NCI-H2227 treated with DMSO at 0.1 percent for 48 hours (cell line): ENCODE results near the gene SLC66A2.
"Not testable (repeated sequence)": the region's sequence is repeated elsewhere in the genome, so short reads cannot be mapped to it uniquely, and the experiment has no call there.

Experiments
- DNase-seq: peaks from one replicate; lab custom pipeline; 2025; lab: John Stamatoyannopoulos, UW

The SLC66A2 gene

DNA sequence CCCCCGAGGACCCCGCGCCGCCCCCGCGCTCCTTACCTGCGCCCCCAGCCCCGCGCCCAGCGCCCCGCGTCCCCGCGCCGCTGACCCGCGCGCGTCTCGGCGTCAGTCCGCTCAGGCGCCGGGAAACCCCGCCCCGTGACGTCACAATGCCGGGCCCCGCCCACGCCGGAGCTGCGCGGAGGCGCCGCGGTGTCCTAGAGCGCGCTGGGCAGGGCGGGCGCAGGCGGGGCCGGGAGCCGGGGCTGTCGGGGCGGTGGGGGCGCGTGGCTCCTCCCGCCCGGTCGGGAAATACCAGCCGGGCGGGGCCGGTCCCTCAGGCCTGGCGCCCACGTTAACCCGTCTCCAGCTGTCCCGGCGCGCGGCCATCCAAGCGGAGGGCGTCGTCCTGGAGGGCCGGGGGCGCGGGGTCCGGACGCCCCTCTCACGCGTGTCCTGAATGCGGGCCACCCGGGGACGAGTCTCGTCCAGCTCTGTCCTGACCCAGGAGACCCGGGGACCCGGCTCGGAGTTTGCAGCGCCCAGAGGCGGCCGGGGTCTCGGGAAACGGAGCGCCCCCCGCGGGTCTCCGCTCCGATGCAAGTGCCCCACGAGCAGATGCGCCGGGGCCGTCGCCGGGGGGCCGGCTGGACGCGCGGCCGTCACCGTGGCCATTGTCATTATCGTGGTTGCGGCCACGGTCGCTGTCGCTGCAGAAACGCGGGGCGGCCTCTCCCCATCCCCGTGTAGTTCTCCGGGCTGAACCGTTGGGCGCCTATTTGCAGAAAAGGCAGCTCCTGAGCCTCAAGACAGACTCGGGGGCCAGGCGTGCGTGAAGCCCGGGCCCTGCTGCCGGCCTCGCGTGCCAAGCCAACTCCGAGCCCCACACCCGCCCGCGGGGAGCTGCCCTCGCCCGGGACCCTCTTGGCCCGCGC is at the start of gene SLC66A2:
Gene SLC66A2, minus strand, starts transcription at position 109 of the 911 bp plus-strand sequence. CDS start 727 bp downstream, outside the sequence.
- DNase-seq: peak; percentile 72

DNA sequence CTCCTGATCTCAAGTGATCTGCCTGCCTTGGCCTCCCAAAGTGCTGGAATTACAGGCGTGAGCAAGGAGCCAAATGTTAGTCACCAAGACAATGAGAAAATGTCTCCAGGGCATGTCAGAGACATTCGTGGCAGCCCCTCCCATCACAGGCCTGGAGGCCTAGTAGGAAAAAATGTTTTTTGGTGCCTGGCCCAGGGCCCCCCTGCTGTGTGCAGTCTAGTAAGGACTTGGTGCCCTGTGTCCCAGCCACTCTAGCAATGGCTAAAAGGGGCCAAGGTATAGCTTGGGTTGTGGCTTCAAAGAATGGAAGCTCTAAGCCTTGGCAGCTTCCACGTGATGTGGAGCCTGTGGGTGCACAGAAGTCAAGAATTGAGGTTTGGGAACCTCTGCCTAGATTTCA is 49.4 kb upstream of the SLC66A2 start:
- no peak for DNase-seq

DNA sequence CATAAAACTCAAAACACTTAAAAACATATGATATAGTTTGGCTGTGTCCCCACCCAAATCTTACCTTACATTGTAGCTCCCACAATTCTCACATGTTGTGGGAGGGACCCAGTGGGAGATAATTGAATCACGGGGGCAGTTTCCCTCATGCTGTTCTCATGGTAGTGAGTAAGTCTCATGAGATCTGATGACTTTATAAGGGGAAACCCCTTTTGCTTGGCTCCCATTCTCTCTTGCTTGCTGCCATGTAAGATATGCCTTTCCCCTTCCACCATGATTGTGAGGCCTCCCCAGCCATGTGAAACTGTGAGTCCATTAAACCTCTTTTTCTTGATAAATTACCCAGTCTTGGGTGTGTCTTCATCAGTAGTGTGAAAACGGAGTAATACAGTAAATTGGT is 48.2 kb upstream of the SLC66A2 start:
- DNase-seq: not testable (repeated sequence)

DNA sequence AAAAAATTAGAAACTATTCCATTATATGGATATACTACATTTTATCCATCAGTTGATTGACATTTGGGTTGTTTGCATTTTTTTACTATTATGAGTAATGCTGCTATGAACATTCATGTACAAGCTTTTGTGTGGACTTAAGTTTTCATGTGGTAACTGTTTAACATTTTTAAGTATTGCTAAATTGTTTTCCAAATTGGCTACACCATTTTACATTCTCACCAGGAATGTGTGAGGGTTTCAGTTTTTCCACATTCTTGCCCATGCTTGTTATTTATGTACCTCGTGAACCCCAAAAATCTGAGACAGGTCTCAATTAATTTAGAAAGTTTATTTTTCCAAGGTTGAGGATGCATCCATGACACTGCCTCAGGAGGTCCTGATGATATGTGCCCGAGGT is 40.0 kb upstream of the SLC66A2 start:
- DNase-seq: no peak

DNA sequence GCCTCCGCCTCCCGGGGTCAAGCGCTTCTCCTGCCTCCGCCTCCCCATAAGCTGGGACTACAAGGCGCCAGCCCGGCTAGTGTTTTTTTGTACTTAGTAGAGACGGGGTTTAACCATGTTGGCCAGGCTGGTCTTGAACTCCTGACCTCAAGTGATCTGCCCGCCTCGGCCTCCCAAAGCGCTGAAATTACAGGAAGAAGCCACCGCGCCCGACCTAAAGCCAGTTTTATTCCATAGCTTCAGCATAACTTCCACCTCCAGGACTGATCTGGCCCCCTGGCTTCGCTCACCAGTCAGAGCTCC is 37.7 kb upstream of the SLC66A2 start:
- DNase-seq: peak; percentile 12

DNA sequence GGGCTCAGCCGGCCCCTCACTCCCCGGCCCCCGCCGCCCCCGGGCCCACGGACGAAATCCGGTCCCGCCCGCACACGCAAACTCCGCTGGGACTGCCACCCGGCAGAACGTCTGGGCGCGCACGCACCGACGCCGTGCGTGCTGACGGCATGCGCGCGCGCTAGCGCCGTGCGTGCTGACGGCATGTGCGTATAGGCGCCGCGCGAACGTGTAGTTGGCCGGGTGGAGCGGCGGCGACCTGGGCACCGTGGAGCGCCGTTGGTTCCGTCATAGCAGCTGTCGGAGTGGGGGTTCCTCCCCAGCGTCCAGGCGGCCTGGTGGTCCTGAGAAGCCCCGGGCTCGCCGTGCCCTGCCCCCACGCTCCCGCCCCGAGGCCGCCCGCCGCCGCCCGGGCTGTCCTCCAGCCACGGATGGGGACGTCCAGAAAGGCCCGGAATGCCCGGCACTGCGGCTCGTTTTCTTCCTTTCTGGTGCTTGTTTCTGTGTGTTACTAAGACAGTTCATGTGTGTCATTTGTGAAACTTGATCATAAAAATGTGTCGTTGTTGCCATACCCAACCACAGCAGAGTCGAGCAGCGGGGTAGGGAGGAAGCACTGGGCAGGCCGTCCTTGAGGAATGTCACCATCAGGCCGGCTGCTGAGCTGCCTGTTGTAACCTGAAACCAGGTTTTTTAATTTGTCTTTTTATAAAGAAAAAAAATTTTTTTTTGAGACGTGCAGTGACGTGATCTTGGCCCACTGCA is 37.2 kb upstream of the SLC66A2 start, which contains the start of gene TXNL4A:
Gene TXNL4A, minus strand, starts transcription at position 113 of the 744 bp plus-strand sequence. CDS start 171 bp downstream, outside the sequence.
- peak; percentile 82 for DNase-seq

DNA sequence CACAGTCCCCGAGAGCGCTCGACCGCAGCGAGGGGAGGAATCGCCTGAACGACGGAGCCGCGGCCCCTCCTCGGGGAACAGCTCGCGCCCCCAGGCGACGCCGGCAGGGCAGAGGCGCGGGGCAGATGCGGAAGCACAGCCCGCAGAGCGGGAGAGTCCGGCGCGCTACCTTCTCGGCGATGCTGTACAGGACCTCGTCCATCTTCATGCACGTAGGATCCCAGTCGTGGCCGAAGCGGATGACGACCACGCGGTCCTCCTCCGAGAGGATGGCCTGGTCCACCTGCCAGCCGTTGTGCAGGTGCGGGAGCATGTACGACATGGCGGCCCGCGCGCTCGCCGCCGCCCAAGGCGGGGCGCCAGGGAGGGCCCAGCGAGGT is 36.6 kb upstream of the SLC66A2 start:
- DNase-seq: peak; percentile 28

DNA sequence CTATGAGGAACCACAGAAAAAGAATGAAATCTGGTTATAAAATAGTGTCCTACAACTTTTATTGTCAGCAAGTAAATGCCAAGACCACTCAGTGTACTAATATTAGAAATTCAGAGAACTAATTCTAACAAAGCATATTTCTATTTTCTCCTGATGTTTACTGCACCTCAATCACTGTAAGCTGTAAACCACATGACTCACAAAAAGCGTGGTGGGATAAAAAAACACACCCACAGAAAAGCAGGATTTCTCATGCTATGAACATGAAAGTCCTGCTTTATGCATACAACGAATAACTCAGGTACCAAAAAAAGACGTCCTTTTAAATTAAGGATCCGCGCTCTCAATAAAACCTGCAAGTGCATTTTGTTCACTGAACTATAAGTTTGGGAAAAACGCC is 36.1 kb upstream of the SLC66A2 start:
- no peak for DNase-seq

DNA sequence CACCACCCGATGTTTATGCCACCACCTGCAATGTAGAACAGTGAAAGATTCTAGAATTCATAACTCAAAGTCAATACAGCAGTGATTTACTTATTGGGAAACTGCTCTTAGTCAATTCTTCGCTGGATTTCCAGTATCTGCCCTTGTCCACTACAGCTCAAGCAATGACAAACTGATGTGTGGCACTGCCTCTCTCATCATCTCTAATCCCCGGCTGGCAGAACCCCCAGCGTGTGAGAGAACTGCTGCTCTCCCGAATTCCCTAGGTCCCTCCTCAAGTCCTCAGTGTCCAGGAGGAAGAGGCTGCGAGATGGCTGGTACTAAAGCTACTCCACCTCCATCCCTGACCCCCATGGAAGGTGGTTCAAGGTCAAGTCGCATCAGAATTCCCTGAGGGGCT is 35.3 kb upstream of the SLC66A2 start:
- no peak for DNase-seq

DNA sequence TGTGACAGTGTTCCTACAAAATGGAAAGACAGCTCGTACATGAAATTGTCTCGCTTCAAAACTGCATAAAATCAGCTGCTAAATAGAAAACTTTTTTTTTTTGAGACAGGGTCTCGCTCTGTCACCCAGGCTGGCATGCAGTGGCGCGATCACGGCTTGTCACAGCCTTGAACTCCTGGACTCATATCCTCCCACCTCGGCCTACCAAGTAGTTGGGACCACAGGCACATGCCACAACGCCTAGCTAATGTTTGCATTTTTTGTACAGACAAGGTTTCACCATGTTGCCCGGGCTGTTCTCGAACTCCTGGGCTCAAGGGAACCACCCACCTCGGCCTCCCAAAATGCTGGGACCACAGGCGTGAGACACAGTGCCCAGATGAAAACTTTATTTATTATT is 33.7 kb upstream of the SLC66A2 start:
- DNase-seq: no peak

DNA sequence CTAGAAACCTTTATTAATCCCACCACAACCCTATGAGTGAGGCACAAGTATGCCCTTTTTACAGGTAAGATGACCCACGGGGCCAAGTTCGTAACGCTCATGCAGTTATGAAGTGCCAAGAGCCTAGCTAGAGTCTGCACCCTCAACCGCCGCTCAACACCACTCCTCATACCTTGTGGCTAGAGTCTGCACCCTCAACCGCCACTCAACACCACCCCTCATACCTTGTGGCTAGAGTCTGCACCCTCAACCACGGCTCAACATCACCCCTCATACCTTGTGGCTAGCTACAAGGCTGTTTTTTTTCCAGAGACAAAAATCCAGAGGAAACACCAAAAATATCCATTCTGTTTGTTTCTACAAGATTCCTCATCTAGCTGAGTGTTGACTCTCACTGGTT is 32.3 kb upstream of the SLC66A2 start:
- DNase-seq: no peak

DNA sequence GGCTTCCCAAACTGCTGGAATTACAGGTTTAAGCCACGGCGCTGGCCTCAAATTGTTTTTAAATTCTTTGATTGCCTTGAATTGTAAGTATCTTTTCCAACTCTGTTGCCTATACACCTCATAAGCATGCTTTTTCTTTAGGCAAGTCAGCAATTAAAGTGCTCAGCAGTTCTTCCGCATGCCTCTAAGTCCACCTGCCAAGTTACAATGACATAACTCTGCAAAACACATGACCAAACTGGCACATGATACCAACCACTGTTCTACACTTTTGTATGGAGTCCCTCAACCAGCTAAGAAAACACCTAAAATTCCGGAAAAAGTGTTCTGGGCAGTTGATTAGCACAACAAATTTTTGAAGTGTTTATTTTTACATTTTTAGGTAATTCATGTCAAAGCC is 31.8 kb upstream of the SLC66A2 start:
- no peak for DNase-seq

DNA sequence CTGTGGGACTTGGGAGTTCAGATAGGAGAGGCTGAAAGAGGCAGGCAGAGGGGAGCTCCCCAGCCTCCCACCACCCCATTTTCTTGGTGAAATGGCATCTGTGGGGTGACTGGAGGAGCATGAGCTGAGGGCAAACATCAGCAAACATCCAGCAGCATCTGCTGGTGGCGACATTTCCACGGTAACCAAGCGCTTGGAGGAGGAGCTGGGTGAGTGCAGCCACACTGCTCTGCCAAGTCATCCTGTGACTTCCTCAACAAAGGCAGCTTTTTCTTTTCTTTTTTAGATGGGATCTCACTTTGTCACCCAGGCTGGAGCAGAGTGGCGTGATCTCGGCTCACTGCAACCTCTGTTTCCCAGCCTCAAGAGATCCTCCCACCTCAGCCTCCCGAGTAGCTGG is 31.3 kb upstream of the SLC66A2 start:
- DNase-seq: no peak

DNA sequence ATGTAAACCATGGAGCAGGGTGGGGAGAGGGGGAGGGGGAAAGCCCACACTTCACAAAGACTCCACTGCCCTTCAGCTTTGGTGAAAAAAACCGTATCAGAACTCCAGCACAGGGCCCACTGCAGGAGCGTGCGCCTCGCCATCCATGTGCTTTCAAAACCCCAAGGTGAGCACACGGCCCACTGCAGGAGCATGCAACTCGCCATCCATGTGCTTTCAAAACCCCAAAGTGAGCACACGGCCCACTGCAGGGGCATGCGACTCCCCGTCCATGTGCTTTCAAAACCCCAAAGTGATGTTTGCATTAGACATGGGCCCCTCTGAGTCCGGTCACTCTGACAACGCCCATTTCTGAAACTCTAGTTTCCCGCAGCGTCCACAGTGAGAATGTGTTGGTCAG is 29.1 kb upstream of the SLC66A2 start:
- DNase-seq: no peak

DNA sequence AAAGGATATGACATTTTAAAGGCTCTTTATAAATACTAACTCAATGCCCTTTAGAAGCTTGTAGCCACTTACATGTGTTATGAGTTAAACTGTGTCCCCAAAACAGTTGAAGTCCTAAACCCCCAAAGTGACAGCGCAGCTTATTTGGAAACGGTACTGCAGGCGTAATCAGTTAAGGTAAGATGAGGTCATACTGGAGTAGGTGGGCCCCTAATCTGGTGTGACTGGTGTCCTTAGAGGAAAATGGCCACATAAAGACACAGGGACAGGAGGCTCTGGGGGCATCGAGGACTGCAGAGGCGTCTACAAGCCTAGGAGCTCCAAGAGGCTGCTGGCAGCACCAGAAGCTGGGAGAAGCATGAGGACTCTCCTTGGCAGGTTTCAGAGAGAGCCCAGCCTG is 28.4 kb upstream of the SLC66A2 start:
- DNase-seq: no peak

DNA sequence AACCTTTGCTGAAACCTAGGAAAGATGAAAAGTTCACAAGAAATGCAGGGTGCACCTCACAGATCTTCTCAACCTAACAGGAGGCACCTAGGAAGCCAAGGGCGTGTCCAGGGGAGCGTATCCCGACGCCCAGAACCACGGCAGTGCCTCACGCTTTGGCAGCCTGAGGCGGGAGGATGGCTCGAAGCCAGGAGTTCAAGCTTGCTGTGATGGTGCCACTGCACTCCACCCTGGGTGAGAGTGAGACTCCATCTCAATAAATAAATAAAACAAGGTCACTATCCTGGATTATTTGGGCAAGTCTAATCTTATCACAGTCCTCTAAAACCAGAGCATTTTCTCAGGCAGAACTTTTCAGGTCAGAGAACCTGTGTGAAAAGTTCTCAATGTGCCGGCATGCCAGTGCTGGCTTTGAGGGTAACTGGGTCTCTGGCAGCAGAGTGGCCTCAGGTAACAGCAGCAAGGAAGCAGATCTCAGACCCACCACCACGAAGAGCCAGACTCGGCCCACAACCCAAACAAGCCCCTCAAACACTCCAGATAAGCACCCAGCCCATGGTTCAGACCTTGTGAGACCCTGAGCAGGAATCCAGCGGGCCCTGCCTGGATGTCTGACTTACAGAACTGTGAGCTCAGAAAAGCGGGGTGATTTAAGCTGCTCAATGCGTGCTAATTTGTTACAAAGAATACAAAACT is 24.7 kb upstream of the SLC66A2 start:
- DNase-seq: no peak

DNA sequence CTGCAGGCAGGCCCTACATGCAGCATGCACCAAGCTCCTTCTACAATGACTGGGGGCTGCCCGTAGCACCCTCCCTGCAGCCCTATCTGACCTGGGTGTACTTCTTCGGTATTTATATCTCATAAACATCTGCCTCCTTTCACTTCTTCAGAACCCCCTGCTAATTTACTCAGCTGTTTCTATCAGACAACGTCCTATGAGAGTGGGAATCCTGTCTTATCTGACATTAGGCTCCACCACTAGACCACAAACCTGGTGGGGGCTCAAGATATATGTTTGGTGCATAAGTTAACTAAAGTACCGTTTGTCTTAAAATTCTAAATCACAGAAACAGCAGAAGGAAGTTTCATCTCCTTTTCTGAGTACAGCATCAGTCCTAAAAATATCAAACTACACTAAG is 23.6 kb upstream of the SLC66A2 start:
- no peak for DNase-seq

DNA sequence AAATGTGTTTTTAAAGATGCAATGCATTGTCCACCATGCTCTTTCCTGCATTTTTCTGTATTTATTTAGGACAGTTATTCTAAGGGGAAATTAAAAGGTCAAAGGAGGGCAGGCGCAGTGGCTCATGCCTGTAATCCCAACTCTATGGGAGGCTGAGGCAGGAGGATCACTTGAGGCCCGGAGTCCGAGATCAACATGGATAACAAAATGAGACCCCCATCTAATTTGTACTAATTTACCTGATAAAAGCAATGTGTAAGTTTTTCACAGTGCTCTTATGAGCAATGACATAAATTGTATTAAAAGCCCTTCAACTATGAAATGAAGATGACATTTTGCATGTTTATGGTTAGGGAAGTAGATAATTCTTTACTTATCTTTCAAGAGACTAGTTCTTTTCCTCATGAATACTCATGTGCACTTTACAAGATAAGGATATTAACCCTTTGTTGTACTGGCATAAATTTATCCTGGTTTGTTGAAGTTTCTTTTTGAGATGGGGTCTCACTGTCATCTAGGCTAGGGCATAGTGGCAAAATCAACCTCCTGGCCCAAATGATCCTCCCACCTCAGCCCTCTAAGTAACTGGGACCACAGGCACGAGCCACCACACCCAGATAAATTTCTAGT is 22.7 kb upstream of the SLC66A2 start:
- DNase-seq: no peak

DNA sequence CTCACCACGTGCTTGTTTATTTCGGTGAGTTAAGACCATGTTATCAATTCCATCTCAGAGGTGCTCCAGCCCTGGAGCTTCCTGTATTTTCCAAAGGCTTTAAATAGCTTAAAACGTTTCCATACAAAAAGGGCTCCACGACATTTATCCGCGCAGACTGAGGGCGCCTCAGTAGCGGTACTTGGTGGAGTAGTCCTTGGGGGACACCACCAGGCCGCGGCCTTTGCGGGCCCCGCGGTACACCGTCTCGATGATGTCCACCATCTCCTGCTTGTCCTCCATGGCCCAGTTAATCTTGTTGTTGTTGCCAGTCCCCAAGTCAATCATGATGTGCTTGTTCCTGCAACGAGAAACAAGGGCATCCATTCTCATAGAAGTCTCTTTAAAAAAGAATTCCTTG is 22.1 kb upstream of the SLC66A2 start:
- DNase-seq: no peak

DNA sequence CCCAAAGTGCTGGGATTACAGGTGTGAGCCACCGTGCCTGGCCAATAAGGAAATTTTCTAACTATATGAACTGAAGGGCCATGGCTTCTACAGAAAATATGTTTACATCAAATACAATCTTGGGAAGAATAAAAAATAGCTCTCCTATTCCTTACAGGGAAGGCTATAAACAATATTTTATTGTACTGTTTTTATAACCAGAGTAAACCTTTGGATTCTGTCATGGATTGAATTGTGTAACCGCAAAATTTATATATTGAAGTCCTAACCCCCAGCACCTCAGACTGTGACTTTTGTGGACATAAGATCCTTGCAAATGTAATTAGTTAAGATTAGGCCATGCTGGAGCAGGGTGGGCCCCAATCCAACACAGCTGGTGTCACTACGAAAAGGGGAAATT is 21.3 kb upstream of the SLC66A2 start:
- DNase-seq: no peak

DNA sequence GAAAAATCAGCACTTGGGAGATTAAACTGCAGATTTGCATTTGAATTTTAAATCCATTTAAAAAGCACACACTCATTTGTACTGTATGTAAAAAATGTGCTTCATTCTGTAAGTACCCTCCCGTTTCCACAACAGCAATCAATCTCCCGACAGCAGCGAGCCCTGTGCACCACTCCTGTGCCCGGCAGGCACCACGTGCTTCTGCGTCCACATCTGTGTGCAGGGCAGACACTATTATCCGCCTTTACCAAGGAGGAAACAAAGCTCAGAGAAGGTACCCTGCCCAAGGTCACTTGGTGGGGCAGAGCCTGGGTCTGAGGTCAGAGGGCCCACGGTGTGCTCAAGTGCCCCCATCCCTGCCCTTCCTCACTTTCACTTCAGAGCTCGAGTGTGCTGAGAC is 20.5 kb upstream of the SLC66A2 start:
- no peak for DNase-seq

DNA sequence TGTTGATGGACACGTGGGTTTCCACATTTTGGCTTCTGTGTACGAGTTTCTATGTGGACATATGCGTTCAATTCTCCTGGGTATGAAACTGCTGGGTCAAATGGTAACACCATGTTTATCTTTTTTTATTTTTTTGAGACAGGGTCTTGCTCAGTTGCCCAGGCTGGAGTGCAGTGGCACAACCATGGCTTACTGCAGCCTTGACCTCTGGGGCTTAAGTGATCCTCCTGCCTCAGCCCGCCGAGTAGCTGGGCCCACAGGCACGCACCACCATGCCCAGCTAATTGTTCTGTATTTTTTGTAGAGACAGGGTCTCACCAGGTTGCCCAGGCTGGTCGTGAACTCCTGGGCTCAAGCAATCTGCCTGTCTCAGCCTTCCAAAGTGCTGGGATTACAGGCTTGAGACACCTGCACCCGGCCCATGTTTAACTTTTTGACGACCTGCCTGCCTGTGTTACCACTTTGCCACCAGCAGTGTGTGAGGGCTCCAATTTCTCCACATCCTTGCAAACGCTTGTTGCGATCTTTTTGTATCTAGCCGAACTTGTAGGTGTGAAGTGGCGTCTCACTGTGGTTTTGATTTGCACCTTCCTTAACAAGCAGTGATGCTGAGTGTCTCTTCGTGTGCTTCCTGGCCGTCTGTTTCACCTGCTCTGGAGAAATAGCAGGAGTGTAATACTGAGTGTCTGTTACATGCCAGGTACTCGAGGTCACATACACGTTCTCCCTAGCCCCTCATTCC is 19.9 kb upstream of the SLC66A2 start:
- DNase-seq: no peak
